NCI-H2227 (cell line): ENCODE measurements around the gene DOLPP1.
"Not testable (repeated sequence)": the region's sequence is repeated elsewhere in the genome, so short reads cannot be mapped to it uniquely, and the experiment has no call there.

Experiments
- DNase-seq: peaks from one replicate; lab custom pipeline; 2025; ENCODE audit not compliant: unreplicated experiment; lab: John Stamatoyannopoulos, UW

The DOLPP1 gene

GRCh38 chr9:129109952-129110739, 29.2 kb downstream of the DOLPP1 start:
- DNase-seq: no peak

GRCh38 chr9:129110740-129111527, 30.0 kb downstream of the DOLPP1 start, which contains the start of the genes CRAT and PTPA:
Gene CRAT (minus strand): TSS chr9:129110793. CDS start chr9:129110509, 284 bp downstream.
Gene PTPA (plus strand): TSS chr9:129111415. CDS start chr9:129111601, 186 bp downstream.
- DNase-seq: peak; percentile 91

- peak; percentile 43 for DNase-seq
These were observed 30.7 kb downstream of the DOLPP1 start for GRCh38 chr9:129111528-129112151.

- DNase-seq: not testable (repeated sequence)
These were observed 31.6 kb downstream of the DOLPP1 start for GRCh38 chr9:129112526-129112925.

- no peak for DNase-seq
These were observed 32.9 kb downstream of the DOLPP1 start for GRCh38 chr9:129113645-129114304.

- DNase-seq: no peak
These were observed 37.9 kb downstream of the DOLPP1 start for GRCh38 chr9:129118799-129119198.

GRCh38 chr9:129121483-129121882, 40.6 kb downstream of the DOLPP1 start:
- no peak for DNase-seq

- DNase-seq: no peak
These were observed 41.2 kb downstream of the DOLPP1 start for GRCh38 chr9:129122133-129122532.

- not testable (repeated sequence) for DNase-seq
These were observed 42.1 kb downstream of the DOLPP1 start for GRCh38 chr9:129122976-129123375.

DNA sequence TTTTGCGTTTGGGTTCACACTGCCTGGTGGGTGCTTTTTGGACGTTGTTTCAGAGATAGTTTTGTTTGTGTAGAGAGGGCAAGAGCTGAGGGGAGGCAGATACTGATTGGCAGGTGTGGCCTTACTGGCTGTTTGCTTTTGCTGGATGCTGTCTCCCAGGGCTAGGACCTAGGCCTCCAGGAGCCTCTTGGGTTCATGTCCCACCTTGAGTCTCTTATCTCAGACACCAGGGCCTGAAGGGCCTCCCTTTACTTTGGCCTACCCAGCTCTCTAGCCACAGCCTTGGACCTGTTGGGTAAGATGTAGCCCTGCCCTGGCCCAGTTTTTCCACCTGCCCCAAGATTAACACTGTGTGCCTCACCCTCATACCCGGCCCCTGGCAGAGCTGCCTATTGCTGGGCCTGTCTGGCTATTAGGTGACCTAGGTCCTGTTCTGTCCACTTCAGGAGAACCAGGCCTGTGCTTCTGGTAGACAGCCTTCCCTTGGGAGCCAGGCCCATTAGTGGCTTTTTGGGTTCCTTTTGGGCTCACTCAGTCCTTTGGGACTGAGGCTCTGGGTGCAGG, 43.7 kb downstream of the DOLPP1 start:
- DNase-seq: no peak

DNA sequence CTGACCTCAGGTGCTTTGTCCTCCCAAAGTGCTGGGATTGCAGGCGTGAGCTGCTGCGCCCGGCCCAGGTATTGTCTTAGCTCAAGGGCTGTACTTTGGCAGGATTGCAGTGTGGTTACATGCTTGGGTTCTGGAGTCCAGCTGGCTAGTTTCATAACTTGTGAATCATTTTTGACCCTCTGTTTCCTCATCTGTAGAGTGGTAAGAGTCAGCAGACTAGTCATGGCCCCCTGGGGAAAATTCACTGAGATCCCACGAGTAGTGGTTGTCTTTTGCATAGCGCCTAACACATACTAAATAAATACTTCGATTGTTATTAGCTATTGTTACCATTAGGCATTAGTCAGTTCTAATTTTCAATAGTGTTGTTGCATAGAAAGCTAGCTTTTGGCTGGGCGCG, 44.6 kb downstream of the DOLPP1 start:
- DNase-seq: no peak

DNA sequence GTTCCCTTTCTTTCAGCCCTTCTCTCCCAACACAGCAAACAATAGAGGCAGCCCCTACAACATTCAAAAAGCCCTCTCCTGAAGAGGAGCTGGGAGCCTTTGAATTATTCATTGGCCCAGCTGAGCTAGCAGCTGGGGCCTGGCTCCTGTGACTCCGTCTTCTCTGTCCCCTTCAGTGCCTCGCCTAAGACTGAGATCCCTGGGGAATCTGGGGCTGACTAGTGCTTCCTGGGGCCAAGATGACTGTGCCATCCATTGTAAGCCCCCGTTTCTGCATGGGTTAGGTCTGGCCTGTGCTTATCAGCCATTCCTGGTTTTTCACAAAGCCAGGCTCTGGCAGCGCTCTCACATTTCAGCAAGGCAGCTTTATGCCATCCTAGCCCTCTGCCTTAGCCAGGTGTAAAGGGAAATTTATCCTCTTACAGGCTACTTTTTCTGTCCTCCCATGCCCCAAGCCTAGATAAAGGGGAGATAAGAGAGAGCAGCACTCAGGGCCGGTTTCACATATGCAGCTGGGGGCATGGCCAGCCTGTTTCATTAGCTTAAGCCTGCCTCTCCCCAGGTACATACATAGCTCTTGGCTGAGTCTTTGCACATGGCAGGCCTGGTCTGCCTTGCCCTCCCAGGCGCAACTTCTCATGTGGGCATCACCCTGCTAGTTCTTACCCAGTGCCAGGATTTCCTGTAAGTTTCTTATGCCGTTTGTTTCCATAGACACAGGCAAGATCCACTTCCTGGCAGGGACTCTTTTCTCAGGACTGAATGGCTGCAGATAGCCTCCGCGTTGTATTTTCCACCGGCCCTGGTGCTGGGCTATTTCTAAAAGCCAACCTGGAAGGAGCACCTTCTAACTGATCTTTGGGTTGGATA, 46.1 kb downstream of the DOLPP1 start:
- no peak for DNase-seq

- DNase-seq: no peak
These were observed 47.8 kb downstream of the DOLPP1 start for GRCh38 chr9:129128689-129129088.

GRCh38 chr9:129130271-129130670, 49.4 kb downstream of the DOLPP1 start:
- DNase-seq: not testable (repeated sequence)

GRCh38 chr9:129130791-129131190, 49.9 kb downstream of the DOLPP1 start:
- DNase-seq: no peak

GRCh38 chr9:129131300-129132145, 50.6 kb downstream of the DOLPP1 start:
- peak; percentile 68 for DNase-seq

DNA sequence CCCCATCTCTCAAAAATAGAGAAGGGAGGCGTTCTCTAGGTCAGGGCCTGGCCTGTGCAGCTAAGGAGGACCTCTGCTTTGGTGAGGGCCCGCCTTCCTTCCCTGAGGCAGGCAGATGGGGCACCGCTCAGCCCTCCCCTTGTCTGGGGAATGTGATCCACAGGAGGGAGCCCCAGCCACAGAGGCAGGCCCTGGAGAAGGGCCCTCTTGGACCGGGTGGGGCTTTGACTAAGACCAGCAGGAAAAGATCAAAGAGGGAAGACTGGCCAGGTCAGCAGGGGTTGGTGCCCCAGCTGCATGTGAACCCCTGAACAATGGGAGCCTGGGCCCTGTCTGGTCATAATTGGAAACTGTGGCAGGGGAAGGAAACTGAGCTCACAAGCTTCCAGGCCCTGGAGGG, 52.2 kb downstream of the DOLPP1 start:
- no peak for DNase-seq

- DNase-seq: no peak
These were observed 54.6 kb downstream of the DOLPP1 start for GRCh38 chr9:129135476-129135875.
